ENCODE results near the gene SLC23A2. TPM values are rescaled to one million over a fixed set of nuclear protein-coding genes. Genes with fewer than 3 reads are reported as not detected.

SLC23A2 gene
- total RNA-seq, 6 experiments from 2014 or later = 23.4 to 41.1 (median 30.5) TPM

DNA sequence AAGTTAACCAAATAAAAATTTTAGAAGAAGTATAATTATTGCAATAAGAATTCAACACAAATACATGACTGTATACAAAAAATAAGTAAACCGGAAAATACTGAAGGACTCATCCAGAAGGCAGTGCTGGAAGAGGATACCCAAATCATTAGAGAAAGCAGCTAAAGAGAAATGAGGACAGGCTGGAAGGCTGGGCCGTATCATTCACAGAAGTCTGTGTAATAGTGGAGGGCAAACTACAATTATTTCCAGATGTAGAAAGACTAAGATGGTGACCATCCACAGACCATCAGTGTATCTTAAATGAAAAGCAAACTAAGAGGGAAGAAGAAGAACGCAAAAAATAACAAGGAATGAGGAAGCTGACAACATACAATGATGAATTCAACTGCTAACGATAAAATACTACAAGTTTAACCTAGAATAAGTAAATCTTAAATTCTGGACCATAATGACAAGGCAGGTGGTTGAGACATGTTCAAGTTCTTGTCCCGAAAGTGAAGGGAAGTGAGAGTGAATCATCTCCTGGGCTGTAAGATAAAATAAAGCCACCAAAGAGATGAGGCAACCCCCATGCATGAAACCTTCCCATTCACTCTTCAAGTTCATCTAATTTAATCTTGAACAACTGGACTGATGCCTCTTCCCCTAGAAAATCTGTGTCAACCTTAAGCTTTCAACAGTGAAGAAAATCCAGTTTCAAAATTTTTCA lies 71.5 kb downstream of the SLC23A2 start:
- Histone ChIP-seq H3K9me3 (no peaks in the 10 kb centered on the region), H3K4me3 (no peak overlapping the region), H3K27ac (no peak overlapping the region), H3K27me3 (no peaks in the 10 kb centered on the region), H3K4me1 (peaks cover 0 to 23% (median 7%) of the 10 kb centered on the region in 4 donors), H3K36me3 (peaks cover 0 to 19% (median 8%) of the 10 kb centered on the region in 4 donors)
- TF ChIP-seq, protein P1, sequence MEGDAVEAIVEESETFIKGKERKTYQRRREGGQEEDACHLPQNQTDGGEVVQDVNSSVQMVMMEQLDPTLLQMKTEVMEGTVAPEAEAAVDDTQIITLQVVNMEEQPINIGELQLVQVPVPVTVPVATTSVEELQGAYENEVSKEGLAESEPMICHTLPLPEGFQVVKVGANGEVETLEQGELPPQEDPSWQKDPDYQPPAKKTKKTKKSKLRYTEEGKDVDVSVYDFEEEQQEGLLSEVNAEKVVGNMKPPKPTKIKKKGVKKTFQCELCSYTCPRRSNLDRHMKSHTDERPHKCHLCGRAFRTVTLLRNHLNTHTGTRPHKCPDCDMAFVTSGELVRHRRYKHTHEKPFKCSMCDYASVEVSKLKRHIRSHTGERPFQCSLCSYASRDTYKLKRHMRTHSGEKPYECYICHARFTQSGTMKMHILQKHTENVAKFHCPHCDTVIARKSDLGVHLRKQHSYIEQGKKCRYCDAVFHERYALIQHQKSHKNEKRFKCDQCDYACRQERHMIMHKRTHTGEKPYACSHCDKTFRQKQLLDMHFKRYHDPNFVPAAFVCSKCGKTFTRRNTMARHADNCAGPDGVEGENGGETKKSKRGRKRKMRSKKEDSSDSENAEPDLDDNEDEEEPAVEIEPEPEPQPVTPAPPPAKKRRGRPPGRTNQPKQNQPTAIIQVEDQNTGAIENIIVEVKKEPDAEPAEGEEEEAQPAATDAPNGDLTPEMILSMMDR (IDR thresholded peaks at IDR 0.05) = no peak
- TF ChIP-seq POLR2A (IDR thresholded peaks at IDR 0.05) = no peak
- intact Hi-C loops (cut with DNase I) = no loop called here
- 66% methylated on average over 4 of the region's 5 CpGs for WGBS (ENCODE audit: insufficient coverage, low coverage, low lambda C conversion rate, missing lambda C conversion rate)
- DNase-seq (no peak), ATAC-seq (no peak)

GRCh38 chr20:4926531-4927156 lies 74.7 kb downstream of the SLC23A2 start:
- H3K4me3 ChIP-seq = no peak overlapping the region
- H3K9me3 ChIP-seq = no peaks in the 10 kb centered on the region
- TF ChIP-seq, protein P1 (IDR thresholded peaks at IDR 0.05) = no peak
- no peak for TF ChIP-seq POLR2A (IDR thresholded peaks at IDR 0.05)
- H3K4me1 ChIP-seq = peaks cover 0 to 23% (median 7%) of the 10 kb centered on the region in 4 donors
- ATAC-seq (peak; percentile 51 to 62 (median 52)), DNase-seq (no peak)
- intact Hi-C loops (cut with DNase I) = no loop called here
- H3K27ac ChIP-seq = peak overlapping the region; percentile 86 to 95 (median 93)
- no peaks in the 10 kb centered on the region for H3K27me3 ChIP-seq
- 70% methylated on average over 6 of the region's 6 CpGs for WGBS (ENCODE audit: insufficient coverage, low coverage, low lambda C conversion rate, missing lambda C conversion rate)
- peaks cover 0 to 13% (median 3%) of the 10 kb centered on the region in 4 donors for H3K36me3 ChIP-seq

GRCh38 chr20:4925842-4926530 lies 75.3 kb downstream of the SLC23A2 start:
- H3K36me3 ChIP-seq = peaks cover 0 to 7% (median under 1%) of the 10 kb centered on the region in 4 donors
- H3K4me3 ChIP-seq = no peak overlapping the region
- peak overlapping the region; percentile 86 to 95 (median 93) for H3K27ac ChIP-seq
- ATAC-seq (peak; percentile 84 to 90 (median 88)), DNase-seq (peak; percentile 79 to 81 (median 80))
- H3K9me3 ChIP-seq = no peaks in the 10 kb centered on the region
- peaks cover 0 to 23% (median 7%) of the 10 kb centered on the region in 4 donors for H3K4me1 ChIP-seq
- H3K27me3 ChIP-seq = no peaks in the 10 kb centered on the region
- intact Hi-C loops (cut with DNase I) = no loop called here
- 51% methylated on average over 15 of the region's 15 CpGs for WGBS (ENCODE audit: insufficient coverage, low coverage, low lambda C conversion rate, missing lambda C conversion rate)
- TF ChIP-seq, protein P1 (IDR thresholded peaks at IDR 0.05) = no peak
- no peak for TF ChIP-seq POLR2A (IDR thresholded peaks at IDR 0.05)

GRCh38 chr20:4924446-4924845 lies 76.9 kb downstream of the SLC23A2 start:
- no peaks in the 10 kb centered on the region for H3K27me3 ChIP-seq
- H3K27ac ChIP-seq = peak overlapping the region in 1 of 3 donors; percentile 48
- H3K9me3 ChIP-seq = no peaks in the 10 kb centered on the region
- peaks cover 0 to 23% (median 10%) of the 10 kb centered on the region in 4 donors for H3K4me1 ChIP-seq
- intact Hi-C loops (cut with DNase I) = no loop called here
- no peaks in the 10 kb centered on the region for H3K36me3 ChIP-seq
- TF ChIP-seq POLR2A (IDR thresholded peaks at IDR 0.05) = no peak
- TF ChIP-seq, protein P1 (IDR thresholded peaks at IDR 0.05) = no peak
- DNase-seq = no peak
- 82% methylated on average over 2 of the region's 2 CpGs for whole genome bisulfite sequencing (ENCODE audit: insufficient coverage, low coverage, low lambda C conversion rate, missing lambda C conversion rate)
- no peak for ATAC-seq
- H3K4me3 ChIP-seq = no peak overlapping the region
